Activated naive CD4-positive, alpha-beta T cell treated with Interleukin-2 at 50 U/mL for 16 hours (primary cell): ENCODE data around the gene STRA6.

Experiments used
- DNase-seq: peaks from one replicate; pipeline ENCODE4 v3.0.0-alpha.2; 2020

The STRA6 gene

DNA sequence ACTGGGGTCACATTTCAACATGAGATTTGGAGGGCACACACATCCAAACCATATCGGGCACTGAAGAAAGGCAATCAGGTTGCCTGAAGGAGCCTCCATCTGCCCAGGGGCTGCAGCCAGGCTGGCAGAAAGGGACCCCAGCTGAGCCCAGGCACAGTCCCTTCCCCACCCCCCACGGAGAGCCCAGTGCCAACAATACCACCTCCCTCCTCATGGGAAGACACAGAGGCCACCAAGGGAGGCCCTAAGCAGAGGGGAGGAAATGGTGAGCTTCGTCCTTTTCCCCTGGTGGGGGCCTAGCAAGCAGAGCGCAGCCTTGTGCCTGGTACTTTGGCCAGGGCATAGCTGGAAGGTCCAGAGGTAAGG is 3.0 kb upstream of the STRA6 start:
- no peak for DNase-seq

DNA sequence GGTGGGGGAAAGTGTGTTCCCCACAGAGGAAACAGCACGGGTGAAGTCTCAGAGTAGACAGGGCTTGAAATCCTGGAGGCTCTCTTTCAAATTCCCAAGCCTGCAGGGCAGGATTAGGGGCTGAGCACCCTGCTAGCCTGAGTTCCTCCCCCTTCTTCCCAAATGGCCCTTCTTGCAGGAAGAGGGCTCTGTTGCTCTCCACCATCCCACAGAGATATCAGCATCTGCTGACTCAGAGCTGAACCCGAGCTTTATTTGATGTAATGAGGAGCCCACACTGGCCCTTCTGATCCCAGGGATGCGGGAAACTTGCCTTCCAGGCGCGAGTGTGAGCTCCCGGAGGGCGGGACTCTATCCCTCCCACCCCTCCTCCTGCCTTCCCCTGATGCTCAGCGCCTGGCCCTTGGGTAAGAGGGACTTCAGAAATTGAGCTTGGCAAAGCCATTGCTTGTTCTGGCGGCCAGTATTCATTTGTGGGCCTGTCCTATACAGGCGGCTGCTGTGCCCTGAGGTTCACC is 1.4 kb upstream of the STRA6 start:
- no peak for DNase-seq

- DNase-seq: no peak
Measured at GRCh38 chr15:74201710-74202420, 722 bp downstream of the STRA6 start.

GRCh38 chr15:74200871-74201419 is 1.6 kb downstream of the STRA6 start:
- no peak for DNase-seq

DNA sequence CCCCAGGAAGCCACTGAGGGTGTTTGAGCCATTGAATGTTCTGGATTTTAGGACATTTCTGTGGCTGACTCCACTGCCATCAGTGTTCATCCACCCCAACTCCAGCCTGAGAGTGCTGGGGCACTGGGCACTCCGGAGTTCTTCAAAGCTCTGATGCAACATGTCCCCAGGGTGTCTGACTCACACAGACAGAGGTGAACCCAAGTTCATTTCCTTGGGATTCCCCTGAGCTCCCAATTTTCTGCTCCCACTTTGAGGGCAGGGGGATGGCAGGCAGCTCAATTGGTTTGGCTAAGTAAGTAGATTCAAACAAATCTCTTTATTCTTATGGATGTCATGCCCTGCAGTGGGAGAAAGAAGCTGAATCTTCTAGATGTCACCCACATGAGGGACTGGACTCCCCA is 2.2 kb downstream of the STRA6 start:
- DNase-seq: no peak

- DNase-seq: no peak
Measured at GRCh38 chr15:74199297-74199652, 3.3 kb downstream of the STRA6 start.

DNA sequence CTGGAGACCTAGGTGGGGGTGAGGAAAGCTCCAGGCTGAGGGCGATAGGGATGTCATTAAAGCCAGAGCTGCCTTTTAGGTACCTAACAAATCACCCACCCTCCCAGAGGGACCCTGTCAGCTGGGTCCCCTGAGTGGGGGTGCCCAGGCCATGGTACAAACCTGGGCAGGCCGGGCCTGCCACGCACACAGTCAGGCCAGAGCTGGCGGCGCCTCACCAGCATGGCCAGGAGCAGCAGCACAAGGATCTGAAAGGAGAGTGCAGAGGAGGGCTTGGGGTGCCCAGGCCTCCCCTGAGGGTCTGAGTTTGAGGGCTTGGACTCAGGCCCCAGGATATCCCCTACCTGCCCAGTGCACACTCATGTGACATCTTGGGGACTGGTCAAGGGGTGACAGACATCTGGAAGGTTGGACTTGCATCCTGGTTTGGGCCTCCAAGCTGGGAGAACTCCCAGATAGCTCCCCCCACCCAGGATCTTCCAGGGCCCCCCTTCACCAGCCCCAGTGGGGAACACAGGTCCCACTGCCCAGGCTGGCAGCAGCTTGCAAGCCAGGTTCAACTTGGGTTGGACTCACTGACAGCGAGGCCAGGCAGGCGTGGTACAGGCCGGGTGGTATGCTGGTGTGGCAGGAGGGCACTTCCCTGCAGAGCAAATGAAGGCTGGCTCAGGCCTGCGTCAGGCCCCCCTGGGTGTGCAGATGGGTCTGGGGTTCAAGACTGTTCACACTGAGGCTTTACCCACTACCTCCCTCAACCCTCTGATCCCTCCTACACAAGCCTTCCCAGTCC is 5.2 kb downstream of the STRA6 start:
- no peak for DNase-seq

GRCh38 chr15:74196175-74196574 is 6.4 kb downstream of the STRA6 start:
- DNase-seq: no peak

GRCh38 chr15:74194572-74195559 is 7.7 kb downstream of the STRA6 start:
- no peak for DNase-seq

DNA sequence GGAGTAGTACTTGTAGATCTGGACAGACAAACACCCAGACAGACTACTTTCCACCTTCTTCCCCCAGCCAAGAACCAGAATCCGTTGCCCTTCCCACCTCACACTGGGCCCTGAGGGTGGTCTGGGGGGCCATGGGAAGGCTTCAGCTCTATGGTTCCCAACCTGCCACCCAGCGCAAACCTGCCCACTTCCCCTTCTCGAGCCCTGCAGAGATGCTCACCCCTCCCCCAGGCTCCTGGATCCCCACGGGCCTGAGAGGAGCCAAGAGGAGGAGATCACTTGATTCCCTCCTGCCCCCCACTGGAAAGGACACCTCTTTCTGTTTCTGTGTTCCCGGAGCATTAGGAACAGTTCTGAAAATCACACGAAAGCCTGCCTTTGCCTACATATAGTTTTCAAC is 8.7 kb downstream of the STRA6 start:
- DNase-seq: no peak

DNA sequence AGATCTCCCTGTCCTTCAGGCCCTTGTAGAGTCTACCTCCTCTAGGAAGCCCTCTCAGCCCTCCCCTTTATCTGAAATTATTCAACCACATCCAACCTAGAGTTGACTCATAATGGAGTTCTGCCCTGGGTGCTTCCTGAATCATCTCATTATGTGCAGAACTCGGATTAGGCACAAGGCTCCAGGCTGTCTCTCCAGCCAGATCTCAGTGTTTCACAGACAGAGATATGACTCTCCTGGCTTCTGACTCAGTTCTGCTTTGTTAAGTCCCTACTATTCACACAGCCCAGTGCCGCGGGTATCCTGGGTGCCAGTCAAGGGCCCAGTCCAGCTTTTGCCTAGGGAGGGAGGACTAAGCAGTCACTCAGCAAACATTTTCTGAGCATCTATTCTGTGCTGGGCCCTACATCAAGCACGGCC is 9.3 kb downstream of the STRA6 start:
- DNase-seq: no peak

DNA sequence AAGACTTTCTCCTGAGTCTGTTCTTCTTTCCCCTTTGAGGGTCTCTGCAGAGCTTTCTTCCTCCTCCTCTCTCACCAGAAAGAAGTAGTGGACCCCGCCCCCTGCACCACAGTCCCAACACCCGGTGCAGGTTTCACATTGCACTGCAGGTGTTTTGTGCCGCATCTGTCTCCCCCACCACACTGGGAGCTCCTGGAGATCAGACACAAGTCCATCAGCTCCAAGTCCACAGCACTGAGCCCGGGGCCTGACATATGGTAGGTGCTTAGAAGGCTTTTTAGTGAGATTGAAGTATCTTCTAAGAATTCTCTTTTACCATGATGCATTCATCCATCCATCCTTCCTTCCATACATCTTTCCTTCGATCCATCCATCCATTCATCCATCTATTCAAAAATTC is 9.8 kb downstream of the STRA6 start:
- no peak for DNase-seq

GRCh38 chr15:74191798-74192197 is 10.8 kb downstream of the STRA6 start:
- DNase-seq: no peak

- DNase-seq: no peak
Measured at GRCh38 chr15:74188216-74188615, 14.4 kb downstream of the STRA6 start.

GRCh38 chr15:74185710-74186348 is 16.8 kb downstream of the STRA6 start:
- no peak for DNase-seq

GRCh38 chr15:74184582-74185091 is 17.9 kb downstream of the STRA6 start:
- no peak for DNase-seq

DNA sequence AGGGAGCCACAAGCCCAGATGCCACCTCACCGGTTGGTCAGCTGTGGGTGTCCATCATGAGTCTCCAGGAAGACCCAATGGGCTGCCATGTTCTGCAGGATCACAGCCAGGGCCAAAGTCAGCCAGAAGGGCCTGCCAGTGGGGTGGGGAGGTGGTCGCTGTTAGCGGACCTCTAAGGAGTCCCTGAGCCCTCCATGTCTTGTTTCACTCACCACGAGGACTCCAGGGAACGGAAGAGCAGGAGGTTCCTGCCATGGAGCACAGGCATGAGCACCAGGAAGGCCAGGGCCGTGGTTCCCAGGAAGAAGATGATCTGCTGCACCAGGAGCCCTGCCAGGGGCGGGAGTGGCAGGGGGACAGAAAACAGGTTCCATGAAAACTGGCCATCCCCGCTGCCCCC is 20.5 kb downstream of the STRA6 start:
- no peak for DNase-seq

DNA sequence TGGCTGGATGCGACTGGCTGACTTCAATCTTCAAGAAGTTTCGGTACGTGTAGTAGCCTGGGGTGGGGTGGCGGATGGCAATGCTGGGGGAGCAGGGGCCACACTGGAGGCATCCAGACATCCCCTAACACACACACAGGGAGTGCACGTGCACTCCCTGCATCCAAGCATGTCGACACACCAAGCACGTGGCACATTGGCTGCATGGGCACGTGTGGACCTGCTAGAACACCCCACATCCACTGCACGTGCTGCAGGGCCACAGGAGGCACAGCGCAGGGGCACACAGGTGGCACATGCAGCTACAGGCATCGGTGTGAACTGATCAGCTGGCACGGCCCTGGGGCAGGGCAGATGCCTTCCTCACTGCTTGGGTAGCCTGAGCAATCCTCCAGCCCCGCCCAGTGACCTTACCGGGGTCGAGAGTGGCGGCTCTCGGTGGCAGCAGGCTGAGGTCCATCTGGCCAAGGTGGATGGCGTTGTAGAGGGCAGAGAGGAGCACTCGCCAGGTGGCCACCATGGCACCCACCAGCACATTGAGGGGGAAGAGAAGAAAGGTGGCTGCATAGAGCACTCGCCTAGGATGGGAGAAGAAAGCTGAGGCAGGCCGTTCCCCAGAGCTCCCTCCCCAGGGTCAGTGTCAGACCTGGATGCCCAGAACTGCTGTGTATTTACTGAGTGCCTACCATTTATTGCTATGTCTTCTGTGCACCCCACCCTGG is 21.5 kb downstream of the STRA6 start:
- no peak for DNase-seq

DNA sequence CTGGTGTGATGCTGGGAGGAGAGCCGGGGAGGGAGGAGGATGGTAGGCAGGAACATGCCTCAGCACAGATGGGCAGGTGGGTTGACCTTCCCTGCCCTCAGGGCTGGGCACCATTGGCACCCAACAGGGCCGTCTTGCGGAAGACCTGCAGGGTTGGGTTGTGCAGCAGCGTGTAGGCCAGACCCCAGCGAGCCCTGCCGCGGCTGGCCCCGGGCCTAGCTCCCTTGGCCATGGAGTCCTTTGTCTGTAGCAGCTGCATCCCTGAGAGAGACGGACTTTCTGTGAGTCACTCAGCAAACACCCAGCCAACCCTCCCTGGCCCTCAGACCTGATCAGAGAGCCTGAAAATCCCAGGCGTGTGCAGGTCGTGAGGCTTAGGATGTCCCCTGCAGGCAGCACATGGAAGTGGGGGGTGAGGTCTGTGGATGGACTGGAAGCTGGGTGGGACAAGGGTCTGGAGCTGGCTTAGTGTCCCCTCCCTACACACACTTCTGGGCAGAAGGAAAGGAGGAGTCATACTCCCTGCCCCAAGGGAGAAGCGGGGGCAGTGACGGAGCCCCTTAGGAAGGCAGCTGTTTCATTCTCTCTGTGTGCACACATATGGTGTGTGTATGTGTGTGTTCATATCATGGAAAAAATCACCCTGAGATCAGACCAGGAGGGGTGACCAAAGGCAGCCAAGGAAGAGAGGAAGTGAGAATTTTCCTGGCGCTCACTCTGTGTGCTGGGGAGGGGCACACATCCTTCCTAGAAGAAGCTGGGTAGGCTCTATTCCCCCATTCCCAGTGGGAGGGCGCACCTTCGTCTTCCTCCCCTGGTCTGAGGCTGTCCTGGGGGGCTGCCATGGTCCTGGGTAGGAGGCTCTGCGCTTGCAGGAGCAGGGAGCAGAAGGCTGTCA is 22.4 kb downstream of the STRA6 start:
- DNase-seq: no peak

- no peak for DNase-seq
Measured at GRCh38 chr15:74179101-74179841, 23.3 kb downstream of the STRA6 start.
